HFFc6 (cell line): Measurements from ENCODE around the gene SBNO2. TPM values are rescaled to one million over a fixed set of nuclear protein-coding genes. Genes with fewer than 3 reads are reported as not detected.
A peak's percentile ranks its signal among the peaks of the same experiment; 100 is the strongest.
"Not testable (repeated sequence)": the region's sequence is repeated elsewhere in the genome, so short reads cannot be mapped to it uniquely, and the experiment has no call there.

Experiments
- DNase-seq: peaks from one replicate; pipeline ENCODE4 v3.0.0-alpha.2; 2018
- H3K27ac Mint-ChIP-seq: 2 replicates; pipeline ENCODE4 v1.8.0; 2020; ENCODE audit warnings: mild to moderate bottlenecking, mixed read lengths
- H3K27me3 Mint-ChIP-seq: 2 replicates; pipeline ENCODE4 v1.8.0; 2021; ENCODE audit warnings: mild to moderate bottlenecking, moderate library complexity, mixed read lengths; ENCODE audit not compliant: insufficient read depth
- H3K36me3 Mint-ChIP-seq: 2 replicates; pipeline ENCODE4 v1.8.0; 2021; ENCODE audit warnings: low read depth, mixed read lengths
- H3K4me1 Mint-ChIP-seq: 2 replicates; pipeline ENCODE4 v1.8.0; 2020; ENCODE audit warnings: low read depth, mixed read lengths
- H3K4me3 Mint-ChIP-seq: 2 replicates; pipeline ENCODE4 v1.8.0; 2020; ENCODE audit warnings: mild to moderate bottlenecking, moderate library complexity, mixed read lengths
- H3K9me3 Mint-ChIP-seq: 2 replicates; pipeline ENCODE4 v1.8.0; 2020; ENCODE audit warnings: mild to moderate bottlenecking, mixed read lengths
- CTCF ChIP-seq: fragments of 200-600 bp; sonication (generic); IDR thresholded peaks from 2 replicates; pipeline ENCODE4 v1.5.0; 2021; ENCODE audit warnings: antibody characterized with exemption, mild to moderate bottlenecking
- total RNA-seq, 6 experiments: library from RNA; stranded (reverse); fragmentation: NEBNext Ultra II Directional; extraction: Animal tissue kit (Norgen Biotek cat#: 25700); gene quantifications; 2 replicates in 1 of 6; 3 replicates in 5 of 6; pipeline ENCODE4 v1.2.3, GENCODE V29; 2021

Gene SBNO2
- total RNA-seq, 6 experiments from 2014 or later, result 33.7 to 49.8 (median 41.5) TPM

GRCh38 chr19:1210227-1210538 lies 36.1 kb upstream of the SBNO2 start:
- H3K9me3 Mint-ChIP-seq, result no peaks in the 10 kb centered on the region
- peaks cover 27% of the 10 kb centered on the region for H3K4me1 Mint-ChIP-seq
- no peak overlapping the region; the same call in 1 of the 2 replicates for H3K4me3 Mint-ChIP-seq
- H3K36me3 Mint-ChIP-seq, result peaks cover 26% of the 10 kb centered on the region
- DNase-seq, result no peak
- H3K27me3 Mint-ChIP-seq, result peaks cover 10% of the 10 kb centered on the region
- TF ChIP-seq CTCF, result no peak
- peak overlapping the region; percentile 36 for H3K27ac Mint-ChIP-seq

GRCh38 chr19:1208830-1209229 lies 34.8 kb upstream of the SBNO2 start:
- H3K9me3 Mint-ChIP-seq, H3K27me3 Mint-ChIP-seq: not testable (repeated sequence)
- peak overlapping the region; percentile 38; the same call in 1 of the 2 replicates for H3K27ac Mint-ChIP-seq
- DNase-seq, result peak; percentile 32
- peaks cover 26% of the 10 kb centered on the region for H3K4me1 Mint-ChIP-seq
- H3K4me3 Mint-ChIP-seq, result peak overlapping the region; percentile 54
- peaks cover 26% of the 10 kb centered on the region for H3K36me3 Mint-ChIP-seq

- no peak for TF ChIP-seq CTCF
- Mint-ChIP-seq H3K27me3 (peaks cover 5% of the 10 kb centered on the region), H3K36me3 (peaks cover 19% of the 10 kb centered on the region), H3K27ac (peak overlapping the region; percentile 93), H3K4me1 (peaks cover 27% of the 10 kb centered on the region), H3K4me3 (peak overlapping the region; percentile 90), H3K9me3 (no peaks in the 10 kb centered on the region)
- no peak for DNase-seq
Observed at GRCh38 chr19:1206864-1207450, 32.9 kb upstream of the SBNO2 start.

GRCh38 chr19:1206150-1206863 lies 32.2 kb upstream of the SBNO2 start:
- H3K9me3 Mint-ChIP-seq, result no peaks in the 10 kb centered on the region
- DNase-seq, result no peak
- H3K27me3 Mint-ChIP-seq, result peaks cover 5% of the 10 kb centered on the region
- peak overlapping the region; percentile 93 for H3K27ac Mint-ChIP-seq
- TF ChIP-seq CTCF, result no peak
- peak overlapping the region; percentile 90 for H3K4me3 Mint-ChIP-seq
- peaks cover 15% of the 10 kb centered on the region for H3K36me3 Mint-ChIP-seq
- peaks cover 27% of the 10 kb centered on the region for H3K4me1 Mint-ChIP-seq

GRCh38 chr19:1205114-1206099 lies 31.3 kb upstream of the SBNO2 start, which contains the start of gene STK11:
Gene STK11 (plus strand): TSS chr19:1205778. CDS start chr19:1206914, 1,136 bp downstream.
- H3K4me3 Mint-ChIP-seq, result peak within 1 kb of the TSS; percentile 90
- DNase-seq, result peak; percentile 98
- H3K27ac Mint-ChIP-seq, result peak within 1 kb of the TSS; percentile 93
- no peak for TF ChIP-seq CTCF
- no peaks in the 10 kb centered on the region for H3K9me3 Mint-ChIP-seq
- H3K4me1 Mint-ChIP-seq, result peaks cover 31% of the 10 kb centered on the region
- peaks cover 3% of the 10 kb centered on the region for H3K27me3 Mint-ChIP-seq
- peaks cover 15% of the 10 kb centered on the region for H3K36me3 Mint-ChIP-seq

GRCh38 chr19:1200614-1201013 lies 26.5 kb upstream of the SBNO2 start:
- Mint-ChIP-seq H3K4me1 (peaks cover 21% of the 10 kb centered on the region), H3K27ac (peak overlapping the region; percentile 16)
- H3K36me3 Mint-ChIP-seq, H3K9me3 Mint-ChIP-seq, H3K27me3 Mint-ChIP-seq, DNase-seq, H3K4me3 Mint-ChIP-seq: not testable (repeated sequence)
